GM18520 (cell line): ENCODE data around the gene MED9.

Source experiments
- ATAC-seq: cut with Tn5 transposase; IDR thresholded peaks from one replicate; pipeline ENCODE4 v1.9.1; 2021; ENCODE audit not compliant: unreplicated experiment

Gene MED9

GRCh38 chr17:17487998-17488397 lies 11.2 kb downstream of the MED9 start:
- ATAC-seq: no peak

GRCh38 chr17:17491031-17491471 lies 14.3 kb downstream of the MED9 start:
- ATAC-seq: no peak

GRCh38 chr17:17491546-17491988 lies 14.8 kb downstream of the MED9 start:
- ATAC-seq: no peak

- no peak for ATAC-seq
These were observed 15.3 kb downstream of the MED9 start for GRCh38 chr17:17492085-17492484.

- no peak for ATAC-seq
These were observed 15.8 kb downstream of the MED9 start for GRCh38 chr17:17492571-17492970.

- ATAC-seq: no peak
These were observed 16.6 kb downstream of the MED9 start for GRCh38 chr17:17493249-17493985.

GRCh38 chr17:17493986-17494466 lies 17.2 kb downstream of the MED9 start:
- no peak for ATAC-seq

- no peak for ATAC-seq
These were observed 17.7 kb downstream of the MED9 start for GRCh38 chr17:17494499-17494869.

GRCh38 chr17:17494870-17495535 lies 18.2 kb downstream of the MED9 start:
- ATAC-seq: no peak

GRCh38 chr17:17495536-17496188 lies 18.9 kb downstream of the MED9 start:
- ATAC-seq: no peak

GRCh38 chr17:17496189-17497064 lies 19.6 kb downstream of the MED9 start, which contains the start of gene RASD1:
Gene RASD1, minus strand, starts transcription at chr17:17496395. Its CDS starts 214 bp downstream, at chr17:17496181.
- peak; percentile 38 for ATAC-seq

- no peak for ATAC-seq
These were observed 20.5 kb downstream of the MED9 start for GRCh38 chr17:17497065-17497844.

GRCh38 chr17:17497845-17498520 lies 21.2 kb downstream of the MED9 start:
- no peak for ATAC-seq

GRCh38 chr17:17498606-17499301 lies 22.0 kb downstream of the MED9 start:
- ATAC-seq: no peak

GRCh38 chr17:17499402-17500145 lies 22.8 kb downstream of the MED9 start:
- ATAC-seq: no peak

GRCh38 chr17:17500999-17501605 lies 24.3 kb downstream of the MED9 start:
- no peak for ATAC-seq

GRCh38 chr17:17502741-17503565 lies 26.2 kb downstream of the MED9 start:
- no peak for ATAC-seq
